GM23338 (cell line): ENCODE results near the gene TMEM209. TPM values are rescaled to one million over a fixed set of nuclear protein-coding genes. Genes with fewer than 3 reads are reported as not detected.

Experiments
- ATAC-seq: fragments of 200-7000 bp; cut with Tn5 transposase; 3 replicates; pipeline ENCODE4 v1.9.1; 2020
- DNase-seq: peaks from one replicate; pipeline ENCODE4 v3.0.0-alpha.2; 2015; ENCODE audit warnings: low spot score
- H2AFZ ChIP-seq: fragments of 200-600 bp; sonication (generic); 2 replicates; pipeline ENCODE4 v1.8.0; 2016; ENCODE audit warnings: antibody characterized with exemption, mild to moderate bottlenecking, moderate library complexity
- H3F3A ChIP-seq: fragments of 200-600 bp; sonication (generic); replicated peaks from 2 replicates; pipeline ENCODE4 v1.8.0; 2017; ENCODE audit warnings: antibody characterized with exemption, mixed run types, low read depth
- H3K27ac ChIP-seq: fragments of 200-600 bp; sonication (generic); 2 replicates; pipeline ENCODE4 v1.6.1; 2016; ENCODE audit warnings: low read depth
- H3K27me3 ChIP-seq: fragments of 200-600 bp; sonication (generic); 2 replicates; pipeline ENCODE4 v1.8.0; 2016; ENCODE audit warnings: mild to moderate bottlenecking, mixed run types, moderate library complexity; ENCODE audit not compliant: insufficient read depth
- H3K36me3 ChIP-seq: fragments of 200-600 bp; sonication (generic); 2 replicates; pipeline ENCODE4 v1.8.0; 2016; ENCODE audit warnings: mild to moderate bottlenecking; ENCODE audit not compliant: insufficient read depth
- H3K4me1 ChIP-seq: fragments of 200-600 bp; sonication (generic); 2 replicates; pipeline ENCODE4 v1.8.0; 2016; ENCODE audit warnings: mild to moderate bottlenecking, moderate library complexity; ENCODE audit not compliant: insufficient read depth
- H3K4me2 ChIP-seq: fragments of 200-600 bp; sonication (generic); 2 replicates; pipeline ENCODE4 v1.7.1; 2017; ENCODE audit warnings: mixed run types
- H3K4me3 ChIP-seq: fragments of 200-600 bp; sonication (generic); 2 replicates; pipeline ENCODE4 v1.6.1; 2016; ENCODE audit warnings: mixed run types
- H3K79me2 ChIP-seq: fragments of 200-600 bp; sonication (generic); replicated peaks from 2 replicates; pipeline ENCODE4 v1.8.0; 2017; ENCODE audit warnings: mild to moderate bottlenecking; ENCODE audit not compliant: insufficient read depth
- H3K9me2 ChIP-seq: fragments of 200-600 bp; sonication (generic); 2 replicates; pipeline ENCODE4 v1.8.0; 2017; ENCODE audit not compliant: insufficient read depth
- H4K20me1 ChIP-seq: fragments of 200-600 bp; sonication (generic); replicated peaks from 2 replicates; pipeline ENCODE4 v1.8.0; 2017; ENCODE audit warnings: mild to moderate bottlenecking; ENCODE audit not compliant: insufficient read depth
- H3K27ac Mint-ChIP-seq: 2 replicates; pipeline ENCODE4 v1.8.0; 2020; ENCODE audit warnings: inconsistent platforms, mild to moderate bottlenecking, moderate library complexity, mixed read lengths
- H3K27me3 Mint-ChIP-seq: 3 replicates; pipeline ENCODE4 v1.8.0; 2022; ENCODE audit warnings: low read depth, mild to moderate bottlenecking, moderate library complexity, mixed read lengths, inconsistent platforms; ENCODE audit not compliant: insufficient read depth, poor library complexity
- H3K36me3 Mint-ChIP-seq: 3 replicates; pipeline ENCODE4 v1.8.0; 2021; ENCODE audit warnings: low read depth, mild to moderate bottlenecking, inconsistent platforms, moderate library complexity, mixed read lengths
- H3K4me1 Mint-ChIP-seq: 3 replicates; pipeline ENCODE4 v1.8.0; 2020; ENCODE audit warnings: mild to moderate bottlenecking, inconsistent platforms, mixed read lengths
- H3K4me3 Mint-ChIP-seq: 3 replicates; pipeline ENCODE4 v1.8.0; 2021; ENCODE audit warnings: moderate library complexity, mild to moderate bottlenecking, inconsistent platforms, mixed read lengths
- H3K9me3 Mint-ChIP-seq: 3 replicates; pipeline ENCODE4 v1.8.0; 2020; ENCODE audit warnings: moderate library complexity, mild to moderate bottlenecking, inconsistent platforms, mixed read lengths
- CREB1 ChIP-seq: fragments of 250-450 bp; sonication (Bioruptor Pico); IDR thresholded peaks from 2 replicates; pipeline ENCODE4 v1.5.0; 2020; ENCODE audit warnings: low read depth, mild to moderate bottlenecking, moderate library complexity
- CTCF ChIP-seq, 2 experiments: fragments of 200-600 bp in 1 of 2; sonication (generic) in 1 of 2; conservative IDR thresholded peaks; 2 replicates each; pipeline versions ENCODE4 v1.5.1 to v1.6.1; 2016 to 2017; ENCODE audit warnings: antibody characterized with exemption in 2 of 2, low read depth in 2 of 2, mild to moderate bottlenecking in 2 of 2, moderate library complexity in 1 of 2
- EZH2 ChIP-seq: fragments of 200-600 bp; sonication (generic); IDR thresholded peaks from one replicate; pipeline ENCODE4 v1.8.0; 2017; ENCODE audit warnings: antibody characterized with exemption, mild to moderate bottlenecking, low read depth; ENCODE audit not compliant: unreplicated experiment
- EZH2phosphoT487 ChIP-seq: fragments of 200-600 bp; sonication (generic); IDR thresholded peaks from one replicate; pipeline ENCODE4 v1.8.1; 2018; ENCODE audit warnings: antibody characterized with exemption; ENCODE audit not compliant: unreplicated experiment
- JUNB ChIP-seq: IDR thresholded peaks from one replicate; pipeline ENCODE4 v1.6.1; 2016; ENCODE audit warnings: antibody characterized with exemption; ENCODE audit not compliant: unreplicated experiment
- NANOG ChIP-seq: IDR thresholded peaks from 2 replicates; pipeline ENCODE4 v1.6.1; 2016; ENCODE audit warnings: antibody characterized with exemption, borderline replicate concordance
- STAT1 ChIP-seq: IDR thresholded peaks from one replicate; pipeline ENCODE4 v1.6.1; 2016; ENCODE audit warnings: antibody characterized with exemption; ENCODE audit not compliant: unreplicated experiment
- ZNF114 ChIP-seq: fragments of 250-450 bp; sonication (Bioruptor Pico); IDR thresholded peaks from 2 replicates; pipeline ENCODE4 v1.5.0; 2020; ENCODE audit warnings: mild to moderate bottlenecking, moderate library complexity
- ZNF331 ChIP-seq: fragments of 250-450 bp; sonication (Bioruptor Pico); IDR thresholded peaks from 2 replicates; pipeline ENCODE4 v1.5.0; 2020; ENCODE audit warnings: low read depth, mild to moderate bottlenecking, moderate library complexity
- polyA plus RNA-seq: library from polyadenylated mRNA; unstranded; fragments of >200 nt; fragmentation: Nextera tagmentation; extraction: Ambion mirVana; gene quantifications from 2 replicates; pipeline ENCODE4 v1.2.1, GENCODE V29; 2016
- total RNA-seq: library from RNA; depleted of rRNA; stranded (reverse); fragments of >200 nt; shearing (Covaris generic); gene quantifications from 2 replicates; pipeline ENCODE4 v1.2.3, GENCODE V29; 2014
- TF ChIP-seq, protein P1 (sequence below): IDR thresholded peaks from one replicate; pipeline ENCODE4 v1.6.1; 2018; ENCODE audit warnings: antibody characterized with exemption; ENCODE audit not compliant: unreplicated experiment

TMEM209 gene
- total and polyA plus RNA-seq, 2 experiments from 2014 or later, result 18.6 to 26.2 TPM

DNA sequence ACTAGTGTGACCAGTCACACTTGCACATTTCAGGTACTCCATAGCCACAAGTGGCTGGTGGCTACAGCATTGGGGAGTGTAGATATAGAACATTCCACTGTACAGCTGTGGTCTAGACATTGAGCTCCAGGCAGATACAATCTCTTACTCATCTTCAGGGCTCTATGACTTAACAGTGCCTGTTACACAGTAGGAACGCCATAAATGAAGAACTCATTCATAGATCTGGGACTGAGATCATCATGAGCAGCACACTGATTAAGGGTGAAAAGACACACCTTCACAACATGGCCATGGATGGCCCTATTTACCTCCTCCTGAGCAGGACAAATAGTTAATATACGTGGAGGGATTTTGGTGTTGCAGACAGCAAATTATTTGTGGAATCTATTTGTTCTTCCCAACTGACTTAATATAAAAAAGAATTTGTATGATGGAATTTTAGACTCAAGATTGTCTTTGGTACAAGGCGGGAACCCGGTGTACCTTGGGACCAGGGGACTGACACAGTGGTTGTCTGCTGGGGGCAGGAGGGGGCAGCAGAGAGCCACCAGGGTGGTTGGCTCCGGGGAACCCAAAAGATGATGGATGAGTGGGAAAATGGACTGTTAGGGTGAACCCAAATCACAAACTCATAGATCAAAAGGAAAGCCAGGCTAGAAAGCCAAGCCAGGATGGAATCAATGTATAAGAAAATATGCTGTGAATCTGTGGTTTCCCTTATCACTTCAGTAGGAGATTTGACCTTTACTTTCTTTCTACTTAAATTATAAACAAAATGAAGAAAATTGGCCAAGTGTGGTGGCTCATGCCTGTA is 37.2 kb upstream of the TMEM209 start:
- Histone ChIP-seq H3K4me2 (no peak overlapping the region), H2AFZ (no peak overlapping the region), H4K20me1 (no peaks in the 10 kb centered on the region), H3K79me2 (no peaks in the 10 kb centered on the region), H3K4me1 (no peaks in the 10 kb centered on the region), H3K27ac (no peak overlapping the region), H3F3A (no peaks in the 10 kb centered on the region), H3K36me3 (no peaks in the 10 kb centered on the region), H3K27me3 (no peaks in the 10 kb centered on the region), H3K9me2 (no peaks in the 10 kb centered on the region), H3K4me3 (no peak overlapping the region)
- DNase-seq (peak; percentile 84), ATAC-seq (peak; percentile 100)
- no peak for TF ChIP-seq NANOG
- TF ChIP-seq CTCF (conservative IDR thresholded peaks at IDR 0.05; ENCODE audit: low read depth in 2 of 2), result peak; percentile 97
- no peak for TF ChIP-seq EZH2phosphoT487
- TF ChIP-seq, protein P1, sequence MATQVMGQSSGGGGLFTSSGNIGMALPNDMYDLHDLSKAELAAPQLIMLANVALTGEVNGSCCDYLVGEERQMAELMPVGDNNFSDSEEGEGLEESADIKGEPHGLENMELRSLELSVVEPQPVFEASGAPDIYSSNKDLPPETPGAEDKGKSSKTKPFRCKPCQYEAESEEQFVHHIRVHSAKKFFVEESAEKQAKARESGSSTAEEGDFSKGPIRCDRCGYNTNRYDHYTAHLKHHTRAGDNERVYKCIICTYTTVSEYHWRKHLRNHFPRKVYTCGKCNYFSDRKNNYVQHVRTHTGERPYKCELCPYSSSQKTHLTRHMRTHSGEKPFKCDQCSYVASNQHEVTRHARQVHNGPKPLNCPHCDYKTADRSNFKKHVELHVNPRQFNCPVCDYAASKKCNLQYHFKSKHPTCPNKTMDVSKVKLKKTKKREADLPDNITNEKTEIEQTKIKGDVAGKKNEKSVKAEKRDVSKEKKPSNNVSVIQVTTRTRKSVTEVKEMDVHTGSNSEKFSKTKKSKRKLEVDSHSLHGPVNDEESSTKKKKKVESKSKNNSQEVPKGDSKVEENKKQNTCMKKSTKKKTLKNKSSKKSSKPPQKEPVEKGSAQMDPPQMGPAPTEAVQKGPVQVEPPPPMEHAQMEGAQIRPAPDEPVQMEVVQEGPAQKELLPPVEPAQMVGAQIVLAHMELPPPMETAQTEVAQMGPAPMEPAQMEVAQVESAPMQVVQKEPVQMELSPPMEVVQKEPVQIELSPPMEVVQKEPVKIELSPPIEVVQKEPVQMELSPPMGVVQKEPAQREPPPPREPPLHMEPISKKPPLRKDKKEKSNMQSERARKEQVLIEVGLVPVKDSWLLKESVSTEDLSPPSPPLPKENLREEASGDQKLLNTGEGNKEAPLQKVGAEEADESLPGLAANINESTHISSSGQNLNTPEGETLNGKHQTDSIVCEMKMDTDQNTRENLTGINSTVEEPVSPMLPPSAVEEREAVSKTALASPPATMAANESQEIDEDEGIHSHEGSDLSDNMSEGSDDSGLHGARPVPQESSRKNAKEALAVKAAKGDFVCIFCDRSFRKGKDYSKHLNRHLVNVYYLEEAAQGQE, result no peak
- no peak for TF ChIP-seq ZNF114 (CRISPR knock-in tag)
- Mint-ChIP-seq H3K36me3 (peaks cover 3% of the 10 kb centered on the region; the same call in 1 of the 3 replicates), H3K27me3 (no peaks in the 10 kb centered on the region), H3K9me3 (no peaks in the 10 kb centered on the region), H3K4me3 (no peak overlapping the region), H3K27ac (no peak overlapping the region), H3K4me1 (no peaks in the 10 kb centered on the region)

GRCh38 chr7:130240240-130240639 is 35.0 kb upstream of the TMEM209 start:
- no peaks in the 10 kb centered on the region for H3K36me3 ChIP-seq
- Mint-ChIP-seq H3K27ac (no peak overlapping the region), H3K4me3 (no peak overlapping the region), H3K36me3 (no peaks in the 10 kb centered on the region), H3K27me3 (peaks cover 3% of the 10 kb centered on the region), H3K9me3 (no peaks in the 10 kb centered on the region), H3K4me1 (no peaks in the 10 kb centered on the region)
- no peaks in the 10 kb centered on the region for H3K27me3 ChIP-seq
- no peaks in the 10 kb centered on the region for H3K9me2 ChIP-seq
- no peaks in the 10 kb centered on the region for H3F3A ChIP-seq
- no peaks in the 10 kb centered on the region for H3K79me2 ChIP-seq
- H3K4me2 ChIP-seq, result no peak overlapping the region
- H3K4me1 ChIP-seq, result no peaks in the 10 kb centered on the region
- H4K20me1 ChIP-seq, result no peaks in the 10 kb centered on the region
- no peak for DNase-seq
- ATAC-seq, result no peak
- no peak overlapping the region for H3K4me3 ChIP-seq
- H3K27ac ChIP-seq, result no peak overlapping the region
- peak overlapping the region; percentile 8; the same call in 1 of the 2 replicates for H2AFZ ChIP-seq
- TF ChIP-seq STAT1 (no peak), JUNB (no peak), CTCF (conservative IDR thresholded peaks at IDR 0.05; ENCODE audit: low read depth in 2 of 2) (no peak), NANOG (no peak), EZH2phosphoT487 (no peak), ZNF331 (CRISPR knock-in tag) (no peak), CREB1 (CRISPR knock-in tag) (no peak), EZH2 (no peak), ZNF114 (CRISPR knock-in tag) (no peak)
- TF ChIP-seq, protein P1, result no peak
